GM13976 (cell line): ENCODE data around the gene STUM.

ENCODE experiments used
- DNase-seq: peaks from one replicate; pipeline ENCODE4 v3.0.0; 2012; ENCODE audit warnings: low spot score
- CTCF ChIP-seq: IDR thresholded peaks from 2 replicates; pipeline ENCODE4 v1.5.1; 2012; ENCODE audit warnings: borderline replicate concordance, mild to moderate bottlenecking; ENCODE audit not compliant: insufficient read depth; ENCODE audit errors: extremely low read depth, missing control alignments, control extremely low read depth
- in situ Hi-C: fragments of 300-500 bp; cut with MboI; formaldehyde crosslinking; loops from one replicate; pipeline ENCODE4 v1.12.0; 2022; ENCODE audit warnings: low sequenced_read_pairs, mixed read lengths, inconsistent platforms; ENCODE audit not compliant: unreplicated experiment

STUM gene

GRCh38 chr1:226578946-226579578 is 30.5 kb downstream of the STUM start:
- DNase-seq = no peak
- TF ChIP-seq CTCF = no peak
- in situ Hi-C loops = no loop called here

GRCh38 chr1:226579781-226580323 is 31.3 kb downstream of the STUM start:
- no peak for TF ChIP-seq CTCF
- no peak for DNase-seq
- in situ Hi-C loops = no loop called here

GRCh38 chr1:226580625-226581270 is 32.2 kb downstream of the STUM start:
- TF ChIP-seq CTCF = no peak
- no peak for DNase-seq
- in situ Hi-C loops = no loop called here

GRCh38 chr1:226581650-226582330 is 33.2 kb downstream of the STUM start:
- no peak for TF ChIP-seq CTCF
- no peak for DNase-seq
- in situ Hi-C loops = no loop called here

GRCh38 chr1:226582966-226583365 is 34.4 kb downstream of the STUM start:
- no peak for DNase-seq
- in situ Hi-C loops = no loop called here

More at GRCh38 chr1:226582966-226583365, 34.4 kb downstream of the STUM start:
- TF ChIP-seq CTCF = no peak
